Stimulated activated CD4-positive, alpha-beta T cell treated with anti-CD3 and anti-CD28 coated beads, Interleukin-1b, Interleukin-23, amount 100 ng/mL, for 4 hours (primary cell): ENCODE data around the gene SND1.

Experiments used
- DNase-seq, 2 donors: peaks; one replicate each; pipeline ENCODE4 v3.0.0-alpha.2; 2020; ENCODE audit warnings: low read depth in 2 of 2

SND1 gene

GRCh38 chr7:128068785-128069184 lies 416.8 kb downstream of the SND1 start:
- DNase-seq, result no peak

GRCh38 chr7:128069373-128070364 lies 417.7 kb downstream of the SND1 start:
- no peak for DNase-seq

- DNase-seq, result no peak
Observed at GRCh38 chr7:128071376-128071775, 419.4 kb downstream of the SND1 start.

- DNase-seq, result no peak
Observed at GRCh38 chr7:128071801-128072200, 419.8 kb downstream of the SND1 start.

GRCh38 chr7:128073671-128074310 lies 421.8 kb downstream of the SND1 start:
- no peak for DNase-seq

- no peak for DNase-seq
Observed at GRCh38 chr7:128074336-128074735, 422.3 kb downstream of the SND1 start.

GRCh38 chr7:128074736-128075135 lies 422.7 kb downstream of the SND1 start:
- DNase-seq, result no peak

GRCh38 chr7:128075242-128076095 lies 423.5 kb downstream of the SND1 start:
- no peak for DNase-seq

GRCh38 chr7:128076196-128076795 lies 424.3 kb downstream of the SND1 start:
- DNase-seq, result no peak

- no peak for DNase-seq
Observed at GRCh38 chr7:128076796-128077271, 424.8 kb downstream of the SND1 start.

- DNase-seq, result no peak
Observed at GRCh38 chr7:128078309-128078708, 426.3 kb downstream of the SND1 start.

GRCh38 chr7:128080169-128080568 lies 428.2 kb downstream of the SND1 start:
- no peak for DNase-seq

GRCh38 chr7:128081351-128081750 lies 429.4 kb downstream of the SND1 start:
- DNase-seq, result no peak

- DNase-seq, result no peak
Observed at GRCh38 chr7:128081808-128082207, 429.8 kb downstream of the SND1 start.

GRCh38 chr7:128082431-128082830 lies 430.4 kb downstream of the SND1 start:
- no peak for DNase-seq

GRCh38 chr7:128084896-128085608 lies 433.1 kb downstream of the SND1 start:
- no peak for DNase-seq

- DNase-seq, result no peak
Observed at GRCh38 chr7:128090492-128090891, 438.5 kb downstream of the SND1 start.

- DNase-seq, result no peak
Observed at GRCh38 chr7:128091106-128091505, 439.1 kb downstream of the SND1 start.

GRCh38 chr7:128092221-128092620 lies 440.2 kb downstream of the SND1 start:
- no peak for DNase-seq

- no peak for DNase-seq
Observed at GRCh38 chr7:128093614-128094570, 441.9 kb downstream of the SND1 start.
